Activated CD4-positive, alpha-beta T cell treated with anti-CD3 and anti-CD28 coated beads for 24 hours (primary cell): ENCODE results near the gene MNT.
"Not testable (repeated sequence)": the region's sequence is repeated elsewhere in the genome, so short reads cannot be mapped to it uniquely, and the experiment has no call there.

Experiments
- DNase-seq, 2 donors: peaks; one replicate each; pipeline ENCODE4 v3.0.0-alpha.2; 2020; ENCODE audit warnings: low read depth in 2 of 2

Gene MNT, protein sequence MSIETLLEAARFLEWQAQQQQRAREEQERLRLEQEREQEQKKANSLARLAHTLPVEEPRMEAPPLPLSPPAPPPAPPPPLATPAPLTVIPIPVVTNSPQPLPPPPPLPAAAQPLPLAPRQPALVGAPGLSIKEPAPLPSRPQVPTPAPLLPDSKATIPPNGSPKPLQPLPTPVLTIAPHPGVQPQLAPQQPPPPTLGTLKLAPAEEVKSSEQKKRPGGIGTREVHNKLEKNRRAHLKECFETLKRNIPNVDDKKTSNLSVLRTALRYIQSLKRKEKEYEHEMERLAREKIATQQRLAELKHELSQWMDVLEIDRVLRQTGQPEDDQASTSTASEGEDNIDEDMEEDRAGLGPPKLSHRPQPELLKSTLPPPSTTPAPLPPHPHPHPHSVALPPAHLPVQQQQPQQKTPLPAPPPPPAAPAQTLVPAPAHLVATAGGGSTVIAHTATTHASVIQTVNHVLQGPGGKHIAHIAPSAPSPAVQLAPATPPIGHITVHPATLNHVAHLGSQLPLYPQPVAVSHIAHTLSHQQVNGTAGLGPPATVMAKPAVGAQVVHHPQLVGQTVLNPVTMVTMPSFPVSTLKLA

DNA sequence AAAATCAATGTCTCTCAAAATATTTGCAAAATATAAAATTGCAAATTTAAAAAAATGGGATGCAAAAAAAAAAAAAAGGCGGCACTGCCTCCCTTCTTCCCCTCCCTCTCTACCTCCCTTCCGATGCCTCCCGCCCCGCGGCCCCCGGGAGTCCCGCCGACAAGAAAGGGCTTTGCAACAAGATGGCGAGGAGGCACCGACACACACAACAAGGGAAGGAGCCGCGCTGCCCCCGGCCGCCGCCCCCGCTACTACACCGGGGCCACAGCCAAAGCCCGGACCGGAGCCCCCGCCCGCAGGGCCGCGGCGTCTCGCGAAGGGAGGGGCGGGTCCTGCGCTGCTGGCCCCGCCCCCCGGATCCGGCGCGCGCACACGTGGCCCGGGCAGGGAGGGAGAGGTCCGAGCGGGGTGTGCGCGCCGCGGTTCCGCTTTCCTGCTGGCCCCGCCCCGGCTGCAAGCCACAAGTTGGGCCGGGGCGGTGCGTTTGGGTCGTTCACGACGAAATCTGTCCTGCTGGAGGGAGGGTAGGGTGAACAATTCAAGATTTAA lies at the start of gene MNT:
TSS of gene MNT (minus strand) at position 184 of the 549 bp plus-strand sequence. CDS start 348 bp downstream, outside the sequence.
- DNase-seq = peak; percentile 85 to 91

- no peak for DNase-seq
These were observed 49.3 kb upstream of the MNT start for GRCh38 chr17:2450016-2450650.

- no peak for DNase-seq
These were observed 48.6 kb upstream of the MNT start for GRCh38 chr17:2449486-2449885.

GRCh38 chr17:2447479-2447878 lies 46.6 kb upstream of the MNT start:
- DNase-seq = not testable (repeated sequence)

DNA sequence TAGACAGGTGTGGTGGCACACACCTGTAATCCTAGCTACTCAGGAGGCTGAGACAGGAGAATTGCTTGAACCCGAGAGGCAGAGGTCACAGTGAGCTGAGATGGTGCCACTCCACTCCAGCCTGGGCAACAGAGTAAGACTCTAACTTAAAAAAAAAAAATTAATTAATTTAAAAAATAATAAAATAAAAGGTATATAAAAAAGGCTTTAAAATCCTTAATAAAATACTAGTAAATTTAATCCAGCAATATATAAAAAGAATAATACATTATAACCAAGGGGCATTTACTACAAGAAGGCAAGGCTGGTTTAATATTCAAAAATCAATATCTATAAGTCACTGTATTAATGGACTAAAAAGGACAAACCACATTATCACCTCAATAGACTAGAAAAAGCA lies 44.8 kb upstream of the MNT start:
- no peak for DNase-seq

DNA sequence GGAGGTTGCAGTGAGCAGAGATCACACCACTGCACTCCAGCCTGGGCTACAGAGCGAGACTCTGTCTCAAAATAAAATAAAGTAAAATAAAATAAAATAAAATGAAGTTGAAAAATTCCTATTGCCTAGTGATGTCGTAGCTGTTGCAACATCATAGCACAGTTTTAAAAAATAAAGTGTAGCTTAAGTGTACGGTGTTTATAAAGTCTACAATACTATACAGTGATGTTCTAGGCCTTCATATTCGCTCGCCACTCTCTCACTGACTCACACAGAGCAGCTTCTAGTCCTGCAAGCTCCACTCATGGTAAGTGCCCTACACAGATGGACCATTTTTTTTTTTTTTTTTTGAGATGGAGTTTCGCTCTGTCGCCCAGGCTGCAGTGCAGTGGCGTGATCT lies 43.5 kb upstream of the MNT start:
- no peak for DNase-seq

- DNase-seq = no peak
These were observed 41.3 kb upstream of the MNT start for GRCh38 chr17:2442166-2442565.

GRCh38 chr17:2440930-2441329 lies 40.1 kb upstream of the MNT start:
- DNase-seq = no peak

GRCh38 chr17:2439997-2440396 lies 39.1 kb upstream of the MNT start:
- DNase-seq = not testable (repeated sequence)

GRCh38 chr17:2438823-2439222 lies 38.0 kb upstream of the MNT start:
- DNase-seq = no peak

- DNase-seq = no peak
These were observed 35.6 kb upstream of the MNT start for GRCh38 chr17:2436316-2436905.

GRCh38 chr17:2435862-2436261 lies 35.0 kb upstream of the MNT start:
- no peak for DNase-seq

DNA sequence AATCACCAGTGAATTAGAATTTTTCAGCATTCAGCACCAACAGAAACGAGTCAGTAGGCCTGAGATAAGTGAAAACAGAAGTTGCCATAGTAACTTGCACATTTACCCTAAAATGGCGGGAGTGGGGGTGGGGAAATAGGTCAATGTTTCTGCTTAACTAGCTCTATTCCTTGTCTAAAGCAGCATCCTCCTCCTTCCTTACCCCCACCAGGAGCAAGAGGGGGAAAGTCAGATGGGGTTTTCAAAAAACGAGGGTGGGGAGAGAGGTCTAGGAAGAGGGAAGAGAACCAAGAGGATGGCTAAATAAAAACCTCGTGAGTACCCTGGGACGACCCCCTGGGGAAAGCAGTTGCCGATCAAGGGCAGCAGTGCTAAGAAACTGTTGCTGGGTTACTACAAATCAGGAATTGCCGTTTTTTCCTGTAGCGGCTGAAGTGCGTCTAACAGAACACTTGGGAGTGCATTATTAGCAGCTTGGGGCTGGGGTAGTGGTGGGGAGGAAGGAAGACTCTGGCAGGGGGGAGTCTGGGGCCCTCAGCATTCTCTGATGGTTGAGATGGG lies 34.4 kb upstream of the MNT start:
- DNase-seq = no peak

DNA sequence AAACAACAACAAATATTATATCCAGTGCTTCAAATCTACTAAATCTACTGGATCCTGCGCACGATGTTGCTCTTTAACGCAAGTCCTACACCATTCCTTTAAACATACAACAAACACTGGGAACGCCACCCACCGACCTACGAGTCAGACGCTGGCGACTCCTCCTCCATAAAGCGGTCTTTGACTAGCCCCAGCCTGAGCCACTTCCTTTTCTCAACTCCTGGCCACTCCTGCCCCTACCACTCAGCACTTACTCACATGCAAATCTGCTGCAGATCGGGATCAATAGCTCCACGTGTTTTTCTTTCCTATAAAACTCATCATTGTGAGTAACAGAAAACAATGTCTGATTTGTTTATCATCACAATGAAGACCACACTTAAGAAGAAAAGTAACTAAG lies 32.8 kb upstream of the MNT start:
- DNase-seq = no peak

- DNase-seq = no peak
These were observed 27.1 kb upstream of the MNT start for GRCh38 chr17:2427910-2428309.

DNA sequence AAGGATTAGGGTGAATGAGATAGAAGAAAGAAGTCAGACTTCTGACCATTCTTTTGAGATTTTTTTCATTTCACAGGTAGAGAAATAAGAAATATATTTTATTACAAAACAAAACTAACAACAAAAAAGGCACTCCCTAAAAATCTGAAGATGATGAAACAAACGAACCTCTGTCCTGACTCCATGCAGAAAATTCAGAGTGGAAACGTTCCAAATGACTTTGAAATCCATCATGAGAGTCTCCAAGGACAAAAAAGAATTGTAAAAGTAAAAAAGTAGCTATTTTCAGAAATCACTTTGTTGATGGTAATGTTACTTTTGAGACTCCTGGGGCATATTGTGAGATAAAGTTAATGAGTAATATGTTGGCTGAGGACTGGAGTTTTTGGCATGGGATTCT lies 26.4 kb upstream of the MNT start:
- DNase-seq = no peak

- no peak for DNase-seq
These were observed 22.4 kb upstream of the MNT start for GRCh38 chr17:2423271-2423670.

DNA sequence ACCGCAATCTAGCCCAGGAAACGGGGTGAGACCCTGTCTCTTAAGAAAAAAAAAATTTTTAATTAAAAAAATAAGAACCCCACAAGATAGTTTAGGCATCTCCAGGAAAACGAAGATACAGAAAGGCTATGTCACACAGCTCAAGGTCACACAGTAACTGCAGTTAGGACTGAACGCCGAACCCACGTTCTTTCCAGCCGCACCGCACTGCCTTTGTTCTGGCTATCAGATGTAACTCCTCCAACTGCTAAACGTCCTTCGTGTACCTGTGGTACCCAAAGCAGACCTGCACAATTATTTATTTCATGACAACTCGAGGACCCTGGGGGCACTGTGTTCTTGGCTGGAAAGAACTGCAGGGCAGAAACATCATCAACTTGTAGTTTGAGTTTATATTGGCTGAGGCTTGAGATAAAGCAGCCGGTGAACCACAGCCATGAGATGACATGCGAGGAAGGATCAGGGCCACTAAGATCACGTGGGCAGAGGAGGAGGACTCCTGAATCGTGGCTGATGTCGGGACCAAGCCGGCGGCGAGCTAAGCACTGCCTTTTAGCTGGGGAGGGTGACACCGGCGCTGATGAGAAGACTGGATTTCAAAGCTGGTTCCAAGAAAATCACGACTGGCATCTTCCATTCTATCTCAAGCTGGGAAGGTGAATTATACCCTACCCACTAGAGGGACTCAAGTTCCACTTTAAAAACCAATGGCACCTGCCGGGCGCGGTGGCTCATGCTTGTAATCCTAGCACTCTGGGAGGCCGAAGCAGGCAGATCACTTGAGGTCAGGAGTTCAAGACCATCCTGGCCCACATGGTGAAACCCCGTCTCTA lies 20.7 kb upstream of the MNT start:
- DNase-seq = no peak

DNA sequence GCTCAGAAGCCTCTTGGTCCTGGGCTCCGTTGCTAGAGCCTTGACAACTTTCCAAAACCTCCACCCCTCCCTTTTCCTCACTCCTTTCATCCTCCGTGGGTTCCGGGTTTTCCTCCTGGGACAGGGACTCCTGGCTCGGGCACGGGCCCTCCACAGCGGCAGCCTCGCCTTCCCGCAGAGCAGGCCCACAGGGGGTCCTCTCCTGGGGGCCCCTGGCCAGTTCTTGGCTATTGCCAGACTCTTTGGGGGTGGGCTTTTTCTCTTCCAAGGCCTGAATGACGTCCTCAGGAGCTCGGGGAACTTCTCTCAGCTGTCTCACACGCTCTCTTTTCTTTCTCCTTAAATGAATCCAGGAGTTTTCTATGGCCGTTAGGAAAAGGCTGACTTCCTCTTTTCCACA lies 19.3 kb upstream of the MNT start:
- DNase-seq = no peak

GRCh38 chr17:2419486-2419885 lies 18.6 kb upstream of the MNT start:
- DNase-seq = no peak

GRCh38 chr17:2418572-2418971 lies 17.7 kb upstream of the MNT start:
- DNase-seq = no peak
